ENCODE measurements around the gene CCDC110.

DNA sequence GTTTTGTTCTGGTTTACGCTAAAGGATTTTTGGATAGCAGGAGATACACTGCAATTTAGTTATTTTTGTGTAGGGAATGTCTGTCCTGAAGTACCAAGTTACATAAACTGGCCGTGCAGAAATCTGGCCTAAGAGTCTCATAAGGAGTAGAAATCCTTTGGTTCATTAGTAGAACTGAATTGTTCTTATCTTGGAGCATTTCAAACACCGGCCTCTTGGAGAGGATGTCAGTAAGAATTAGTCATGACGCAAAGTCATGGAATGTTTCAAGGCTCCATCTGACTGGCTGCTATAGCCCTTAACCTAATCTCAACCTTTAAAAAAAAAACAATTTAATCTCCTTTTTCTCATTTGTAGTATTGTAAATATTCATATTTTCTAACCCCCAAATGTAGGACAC, 48.6 kb upstream of the CCDC110 start:
- TF ChIP-seq POLR2A (IDR thresholded peaks at IDR 0.05; ENCODE audit: low read depth) (no peak), EP300 (IDR thresholded peaks at IDR 0.05) (no peak), POLR2AphosphoS5 (IDR thresholded peaks at IDR 0.05) (peak in 1 of 2 donors; percentile 46)
- TF ChIP-seq, protein P1, sequence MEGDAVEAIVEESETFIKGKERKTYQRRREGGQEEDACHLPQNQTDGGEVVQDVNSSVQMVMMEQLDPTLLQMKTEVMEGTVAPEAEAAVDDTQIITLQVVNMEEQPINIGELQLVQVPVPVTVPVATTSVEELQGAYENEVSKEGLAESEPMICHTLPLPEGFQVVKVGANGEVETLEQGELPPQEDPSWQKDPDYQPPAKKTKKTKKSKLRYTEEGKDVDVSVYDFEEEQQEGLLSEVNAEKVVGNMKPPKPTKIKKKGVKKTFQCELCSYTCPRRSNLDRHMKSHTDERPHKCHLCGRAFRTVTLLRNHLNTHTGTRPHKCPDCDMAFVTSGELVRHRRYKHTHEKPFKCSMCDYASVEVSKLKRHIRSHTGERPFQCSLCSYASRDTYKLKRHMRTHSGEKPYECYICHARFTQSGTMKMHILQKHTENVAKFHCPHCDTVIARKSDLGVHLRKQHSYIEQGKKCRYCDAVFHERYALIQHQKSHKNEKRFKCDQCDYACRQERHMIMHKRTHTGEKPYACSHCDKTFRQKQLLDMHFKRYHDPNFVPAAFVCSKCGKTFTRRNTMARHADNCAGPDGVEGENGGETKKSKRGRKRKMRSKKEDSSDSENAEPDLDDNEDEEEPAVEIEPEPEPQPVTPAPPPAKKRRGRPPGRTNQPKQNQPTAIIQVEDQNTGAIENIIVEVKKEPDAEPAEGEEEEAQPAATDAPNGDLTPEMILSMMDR (IDR thresholded peaks at IDR 0.05) = no peak

Measured in esophagus muscularis mucosa (tissue), 4 donors.